HG02973 (cell line): Measurements from ENCODE around the gene SYT17.

ENCODE experiments used
- ATAC-seq: cut with Tn5 transposase; IDR thresholded peaks from one replicate; pipeline ENCODE4 v1.9.1; 2021; ENCODE audit warnings: moderate library complexity; ENCODE audit not compliant: unreplicated experiment

Gene SYT17

DNA sequence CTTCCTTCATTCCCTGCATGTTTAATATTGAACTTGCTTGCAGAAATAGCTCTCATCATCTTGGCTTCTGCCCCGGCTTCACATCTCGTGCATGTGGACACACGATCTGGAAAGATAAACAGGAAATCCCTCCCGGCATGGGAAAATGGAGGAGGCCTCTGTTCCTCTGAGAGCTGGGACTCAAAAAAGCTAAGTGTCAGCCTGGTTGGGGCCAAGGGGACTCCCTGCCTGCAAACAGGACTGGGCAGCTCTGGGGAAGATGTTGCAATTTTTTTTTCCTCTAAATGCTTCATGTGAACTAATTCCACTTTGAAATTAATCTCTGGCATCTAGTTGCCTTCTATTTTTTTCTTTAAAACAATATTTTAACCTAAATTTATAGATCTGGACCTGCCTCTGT, 29.4 kb upstream of the SYT17 start:
- no peak for ATAC-seq

DNA sequence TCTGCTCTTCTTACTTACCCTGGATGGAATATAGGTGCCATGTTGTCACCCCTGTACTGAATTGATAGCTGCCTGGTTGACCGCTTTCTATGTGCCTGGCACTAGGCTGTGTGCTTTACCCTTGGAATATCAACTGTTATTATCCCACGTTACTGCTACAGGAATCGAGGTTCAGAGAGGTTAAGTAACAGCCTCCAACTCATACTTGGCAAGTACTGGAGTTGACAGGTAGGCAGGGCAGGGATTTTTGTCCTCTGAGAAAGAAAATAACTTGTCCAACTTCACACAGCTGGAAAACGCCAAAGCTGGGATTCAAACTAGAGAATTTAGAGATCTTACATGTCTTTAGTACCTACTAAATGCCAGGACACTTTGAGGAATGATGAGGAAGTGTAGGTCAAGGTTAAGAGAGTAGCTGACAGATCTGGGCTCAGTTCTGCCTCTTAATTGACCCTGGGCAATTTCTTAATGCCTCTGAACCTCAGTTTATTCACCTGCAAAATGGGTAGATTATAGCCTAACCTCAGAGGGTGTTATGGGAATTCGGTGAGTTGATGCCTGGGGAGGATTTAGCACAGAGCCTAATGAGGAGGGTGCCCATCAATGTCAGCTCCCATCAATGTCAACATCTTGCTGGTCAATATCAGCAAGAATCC, 28.5 kb upstream of the SYT17 start:
- no peak for ATAC-seq

DNA sequence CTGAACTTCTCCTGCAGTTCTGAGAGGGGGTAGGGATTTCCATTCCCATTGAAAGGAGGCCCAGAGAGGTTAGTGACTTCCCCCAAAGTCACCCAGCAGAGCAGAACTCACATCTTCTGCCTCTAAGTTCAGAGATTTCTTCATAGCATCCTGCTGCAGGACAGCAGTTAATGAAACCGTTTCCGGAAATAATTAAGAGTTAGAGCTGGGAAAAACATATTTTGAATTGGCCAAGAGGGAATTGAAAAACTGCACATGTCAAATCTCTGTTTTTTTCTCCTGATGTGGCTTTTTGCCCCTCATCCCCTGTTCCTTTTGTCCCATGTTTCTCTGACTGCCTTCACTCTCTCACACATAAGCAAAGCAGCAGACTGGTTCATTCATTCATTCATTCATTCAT, 27.6 kb upstream of the SYT17 start:
- no peak for ATAC-seq

DNA sequence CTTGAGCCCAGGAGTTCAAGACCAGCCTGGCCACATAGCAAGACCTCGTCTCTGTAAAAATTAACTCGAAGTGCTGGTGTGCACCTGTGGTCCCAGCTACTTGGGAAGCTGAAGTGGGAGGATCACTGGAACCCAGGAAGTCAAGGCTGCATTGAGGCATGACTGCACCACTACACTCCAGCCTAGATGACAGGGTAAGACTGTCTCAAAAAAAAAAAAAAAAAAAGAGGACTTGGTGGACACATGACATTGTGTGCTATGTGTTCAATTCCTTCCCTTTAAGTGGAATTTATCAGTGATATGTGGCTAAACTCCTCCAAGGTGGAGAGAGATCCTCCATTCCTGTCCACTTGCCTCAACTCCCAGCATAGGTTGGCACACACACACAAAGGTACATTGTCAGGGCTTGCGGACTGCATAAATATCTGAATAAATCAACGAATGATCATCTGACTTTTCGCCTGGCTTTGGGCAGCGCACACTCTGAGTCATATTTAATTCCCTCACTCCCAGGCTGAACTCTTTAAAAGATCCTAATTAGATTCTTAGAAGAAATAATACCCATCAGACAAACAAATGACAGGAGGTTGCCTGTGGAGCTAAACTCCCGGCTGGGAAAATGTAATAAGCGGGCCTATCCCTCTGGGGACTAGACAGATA, 25.0 kb upstream of the SYT17 start:
- no peak for ATAC-seq

DNA sequence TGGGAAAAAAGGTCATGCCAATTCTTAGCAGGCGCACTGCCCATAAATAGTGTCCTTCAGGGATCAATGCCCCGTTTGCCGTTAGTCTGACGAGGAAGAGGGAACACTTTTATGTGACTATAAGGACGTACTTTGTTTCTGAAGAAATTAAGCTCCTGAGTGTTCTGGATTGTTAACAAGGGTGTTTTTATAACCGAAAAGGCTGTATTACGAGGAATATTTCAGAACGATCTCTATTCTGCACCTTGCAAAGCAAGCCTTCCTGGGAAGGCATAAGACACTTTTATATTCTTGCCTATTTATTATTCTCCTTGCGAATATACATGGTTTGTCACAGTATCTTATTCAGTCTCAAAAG, 24.5 kb upstream of the SYT17 start:
- ATAC-seq: no peak

DNA sequence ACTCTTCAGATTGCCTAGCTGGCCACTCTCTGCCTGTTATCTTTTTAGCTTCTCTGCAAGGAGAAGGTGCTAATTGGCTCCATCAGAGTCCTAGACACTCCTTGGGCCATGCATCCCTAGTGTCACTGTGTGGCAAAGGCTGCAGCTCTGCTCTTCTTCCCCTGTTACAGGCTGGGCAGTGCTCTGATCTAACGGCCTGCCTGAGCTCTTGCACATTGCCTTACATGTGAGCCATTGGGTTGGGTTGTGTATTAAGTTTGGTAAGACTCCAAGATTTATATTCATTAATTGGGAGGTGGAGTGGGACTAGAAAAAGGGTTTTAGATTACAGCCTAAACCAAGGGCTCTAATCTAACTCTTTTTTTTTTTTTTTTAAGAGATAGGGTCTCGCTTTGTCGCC, 23.0 kb upstream of the SYT17 start:
- ATAC-seq: no peak

DNA sequence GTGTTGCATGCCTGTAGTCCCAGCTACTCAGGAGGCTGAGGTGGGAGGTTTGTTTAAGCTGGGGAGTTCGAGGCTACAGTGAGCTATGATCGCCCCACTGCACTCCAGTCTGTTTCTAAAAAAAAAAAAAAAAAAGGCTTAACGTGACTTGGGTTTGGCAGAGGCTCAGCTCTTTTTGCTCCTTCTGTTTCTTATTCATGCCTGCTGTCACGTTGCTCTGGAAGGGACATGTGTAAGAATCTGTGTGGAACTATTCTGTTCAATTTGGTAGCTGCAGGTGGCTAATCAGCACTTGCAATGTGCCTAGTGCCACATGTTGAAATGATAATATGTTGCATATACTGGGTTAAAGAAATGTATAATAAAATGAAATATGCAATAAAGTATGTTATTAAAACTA, 20.9 kb upstream of the SYT17 start:
- ATAC-seq: no peak

DNA sequence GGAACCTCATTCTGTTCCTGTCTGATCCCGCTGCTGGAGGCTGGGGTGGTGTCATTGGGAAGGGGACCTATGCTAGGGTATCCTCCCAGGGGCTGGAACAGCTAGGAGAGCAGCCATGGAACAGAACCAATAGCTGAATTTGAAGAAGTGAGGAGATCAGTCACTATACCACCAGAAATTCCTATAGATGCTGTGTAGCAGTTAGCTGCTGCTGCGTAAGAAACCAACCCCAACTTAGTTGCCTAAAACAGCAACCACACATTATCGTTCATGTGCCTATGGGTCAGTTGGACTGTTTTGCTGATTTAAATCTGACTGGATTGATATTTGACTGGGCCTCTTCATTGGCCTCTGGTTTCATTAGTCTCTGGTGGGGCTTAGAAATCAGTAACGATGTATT, 20.4 kb upstream of the SYT17 start:
- no peak for ATAC-seq

DNA sequence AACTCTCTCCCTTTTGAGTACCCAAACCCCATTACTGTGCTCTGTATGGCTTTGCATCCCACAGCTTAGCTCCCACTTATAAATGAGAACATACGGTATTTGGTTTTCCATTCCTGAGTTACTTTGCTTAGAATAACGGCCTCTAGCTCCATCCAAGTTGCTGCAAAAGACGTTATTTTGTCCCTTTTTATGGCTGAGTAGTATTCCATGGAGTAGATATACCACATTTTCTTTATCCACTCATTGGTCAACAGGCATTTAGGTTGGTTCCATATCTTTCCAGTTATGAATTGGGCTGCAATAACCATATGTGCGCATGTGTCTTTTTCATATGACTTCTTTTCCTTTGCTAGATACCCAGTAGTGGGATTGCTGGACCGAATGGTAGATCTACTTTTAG, 19.9 kb upstream of the SYT17 start:
- ATAC-seq: no peak

DNA sequence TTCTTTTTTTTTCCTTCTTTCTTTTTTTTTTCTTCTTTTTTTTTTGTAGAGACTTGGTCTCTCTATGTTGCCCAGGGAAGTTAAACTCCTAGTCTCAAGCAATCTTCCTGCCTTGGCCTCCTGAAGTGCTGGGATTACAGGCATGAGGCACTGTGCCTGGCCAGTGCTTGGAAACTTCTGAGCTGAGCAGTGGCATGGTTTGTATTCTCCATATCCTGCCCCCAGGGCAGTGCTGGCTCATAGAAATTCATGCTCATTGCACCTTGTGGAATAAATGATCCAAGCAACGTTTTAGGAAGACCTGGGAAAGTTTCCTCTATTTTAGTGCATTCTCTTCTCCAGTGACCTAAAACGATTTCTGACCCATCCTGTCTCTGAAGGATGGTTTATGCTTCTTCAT, 16.7 kb upstream of the SYT17 start:
- ATAC-seq: no peak

DNA sequence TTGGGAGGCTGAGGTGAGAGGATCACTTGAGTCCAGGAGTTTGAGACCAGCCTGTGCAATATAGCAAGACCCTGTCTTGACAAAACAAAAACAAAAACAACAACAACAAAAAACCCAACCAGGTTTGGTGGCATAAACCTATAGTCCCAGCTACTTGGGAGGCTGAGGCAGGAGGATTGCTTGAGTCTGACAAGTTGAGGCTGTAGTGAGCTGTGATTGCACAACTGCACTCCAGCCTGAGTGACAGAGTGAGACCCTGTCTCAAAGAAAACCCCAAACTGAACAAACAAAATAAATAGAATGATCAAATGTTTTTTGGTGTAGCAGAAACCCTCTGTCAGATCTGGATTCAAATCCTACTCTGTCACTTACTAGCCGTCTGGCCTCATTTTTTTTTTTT, 16.0 kb upstream of the SYT17 start:
- ATAC-seq: no peak

DNA sequence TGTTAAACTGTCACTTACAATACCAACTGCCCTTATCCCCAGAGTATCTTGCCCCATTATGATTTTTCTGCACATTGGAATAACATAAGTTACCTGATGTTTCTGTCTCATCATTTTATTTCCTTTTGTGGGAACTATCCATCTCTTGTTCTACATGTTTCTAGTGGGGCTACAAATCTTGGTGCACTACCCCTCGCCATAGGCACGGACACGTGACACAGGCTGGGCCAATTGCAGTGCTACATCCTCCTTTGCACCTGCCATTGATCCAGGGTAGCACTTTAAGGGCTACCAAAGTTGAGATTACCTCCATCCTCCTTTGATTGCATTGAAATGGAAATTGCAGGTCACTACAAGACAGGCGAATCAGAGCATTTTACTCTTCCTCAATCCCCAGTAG, 14.2 kb upstream of the SYT17 start:
- no peak for ATAC-seq

DNA sequence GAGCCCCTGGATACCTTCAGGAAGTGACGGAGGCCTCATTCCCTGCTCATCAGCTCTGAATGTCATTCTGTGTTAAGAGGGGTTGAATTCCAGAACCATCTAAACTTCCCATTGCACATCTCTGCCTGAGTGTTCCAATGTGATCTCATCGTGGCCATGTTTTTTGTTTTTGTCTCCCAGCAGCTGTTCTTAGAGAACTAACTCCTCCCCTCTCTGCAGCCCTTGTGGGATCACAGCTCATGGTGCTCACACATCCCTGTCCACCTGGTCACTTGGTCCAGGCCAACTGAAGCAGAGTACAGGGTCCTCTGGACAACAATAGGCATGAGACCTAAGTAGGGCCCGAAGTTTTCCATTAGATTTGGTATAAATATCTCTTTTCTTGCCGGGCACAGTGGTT, 6.0 kb upstream of the SYT17 start:
- no peak for ATAC-seq

DNA sequence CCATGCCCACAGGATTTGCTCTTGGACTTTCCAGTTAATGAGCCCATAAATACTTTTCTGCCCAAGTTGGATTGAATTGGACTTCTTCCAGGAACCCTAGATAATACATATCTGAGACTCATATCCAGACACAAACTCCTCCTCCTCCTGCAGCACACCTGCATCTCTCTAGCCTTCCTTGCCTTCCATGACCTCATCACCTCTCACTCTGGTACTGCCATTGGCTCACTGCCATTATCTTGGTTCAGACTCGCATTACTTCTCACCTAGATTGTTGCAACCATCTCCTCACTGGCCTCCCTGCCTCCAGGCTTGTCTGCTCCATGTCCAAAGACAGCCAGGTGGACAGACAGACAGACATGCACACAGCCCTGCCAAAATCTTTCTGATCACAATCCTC, 4.8 kb upstream of the SYT17 start:
- no peak for ATAC-seq

DNA sequence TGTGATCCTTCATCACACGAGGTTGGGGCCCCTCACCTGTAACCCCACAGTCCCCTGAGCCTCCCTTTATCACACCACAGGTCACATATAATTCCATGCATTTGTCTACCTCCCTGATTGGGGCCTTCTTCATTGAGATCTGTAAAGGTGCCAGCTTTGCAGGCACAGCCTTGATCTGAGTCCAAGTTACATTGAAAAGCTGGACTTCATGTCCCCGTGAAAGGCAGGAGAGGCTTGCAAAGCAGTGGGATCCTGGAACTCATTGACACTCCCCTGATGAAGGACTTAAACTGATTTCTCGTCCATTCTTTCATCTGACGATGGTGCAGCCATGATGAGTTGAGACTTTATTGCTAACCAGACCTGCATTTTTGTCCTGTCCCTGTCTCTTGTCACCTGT, 3.8 kb upstream of the SYT17 start:
- no peak for ATAC-seq

DNA sequence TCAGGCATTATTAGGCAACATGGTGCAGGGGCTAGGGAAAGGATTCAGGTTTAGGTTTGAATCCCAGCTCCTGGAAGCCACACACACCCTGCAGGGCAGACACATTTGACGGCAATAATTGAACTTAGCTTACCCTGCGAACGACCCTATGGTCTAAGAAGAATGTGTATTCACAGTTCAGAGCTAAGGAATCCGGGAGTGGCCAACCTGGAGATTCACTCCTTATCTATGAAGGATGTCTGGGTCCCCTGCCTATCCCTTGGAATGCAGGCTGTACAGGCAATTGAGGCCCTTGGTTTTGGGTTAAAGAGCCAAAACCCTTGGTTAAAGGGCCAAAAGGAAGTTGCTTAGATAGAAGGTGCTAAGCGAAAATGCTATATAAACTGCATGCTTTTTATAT, 2.9 kb upstream of the SYT17 start:
- no peak for ATAC-seq

DNA sequence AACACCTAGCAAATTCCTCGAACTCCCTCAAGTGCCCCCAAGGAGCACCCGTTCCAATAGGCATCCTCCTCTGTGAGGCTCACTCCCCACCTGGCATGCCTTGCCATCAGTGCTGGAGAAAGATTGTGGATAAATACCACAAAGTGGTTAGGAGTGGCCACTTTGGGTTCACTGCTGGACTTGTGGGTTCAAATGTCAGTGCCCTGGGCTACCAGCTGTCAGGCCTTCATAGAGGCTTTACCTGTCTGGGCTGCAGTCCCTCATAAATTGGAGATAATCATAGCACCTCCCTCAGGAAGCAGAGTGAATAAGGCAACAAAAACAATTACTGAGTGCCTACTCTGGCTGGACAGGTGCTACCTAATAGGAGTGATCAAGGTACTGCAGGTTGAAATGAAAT, 1.5 kb upstream of the SYT17 start:
- ATAC-seq: no peak

DNA sequence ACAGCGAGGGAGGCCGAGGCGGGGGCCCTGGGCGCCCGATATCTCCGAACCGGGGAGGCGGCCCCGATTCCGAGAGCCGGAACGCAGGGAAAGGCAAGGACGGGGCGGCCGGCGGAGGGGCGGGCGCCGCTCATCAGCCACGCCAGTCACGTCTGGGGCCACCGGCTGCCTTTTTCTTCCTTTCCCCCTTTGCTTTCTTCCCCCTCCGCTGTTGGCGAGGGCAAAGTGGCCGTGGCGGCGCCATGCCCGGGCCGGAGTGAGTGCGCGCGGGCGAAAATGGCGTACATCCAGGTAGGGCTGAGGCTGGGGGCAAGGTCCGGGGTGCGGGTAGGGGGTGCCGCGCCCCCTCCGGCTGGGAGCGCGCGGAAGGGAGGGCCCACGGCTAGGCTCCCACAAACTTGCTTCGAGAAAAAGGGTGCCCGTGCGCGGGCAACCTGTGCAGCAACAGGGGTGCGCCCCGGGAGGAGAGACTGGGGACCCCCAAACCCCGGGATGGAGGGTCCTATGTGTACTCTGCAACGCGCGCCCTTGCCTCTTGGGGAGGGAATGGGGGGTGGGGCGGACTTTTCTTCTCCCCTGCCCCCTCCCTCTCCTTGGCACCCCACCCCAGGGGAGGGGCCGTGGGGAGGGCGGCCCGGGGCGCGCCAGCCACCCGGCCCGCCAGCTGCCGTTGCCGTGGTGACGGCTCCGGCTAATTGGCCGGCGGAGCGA, 486 bp downstream of the SYT17 start:
- no peak for ATAC-seq

DNA sequence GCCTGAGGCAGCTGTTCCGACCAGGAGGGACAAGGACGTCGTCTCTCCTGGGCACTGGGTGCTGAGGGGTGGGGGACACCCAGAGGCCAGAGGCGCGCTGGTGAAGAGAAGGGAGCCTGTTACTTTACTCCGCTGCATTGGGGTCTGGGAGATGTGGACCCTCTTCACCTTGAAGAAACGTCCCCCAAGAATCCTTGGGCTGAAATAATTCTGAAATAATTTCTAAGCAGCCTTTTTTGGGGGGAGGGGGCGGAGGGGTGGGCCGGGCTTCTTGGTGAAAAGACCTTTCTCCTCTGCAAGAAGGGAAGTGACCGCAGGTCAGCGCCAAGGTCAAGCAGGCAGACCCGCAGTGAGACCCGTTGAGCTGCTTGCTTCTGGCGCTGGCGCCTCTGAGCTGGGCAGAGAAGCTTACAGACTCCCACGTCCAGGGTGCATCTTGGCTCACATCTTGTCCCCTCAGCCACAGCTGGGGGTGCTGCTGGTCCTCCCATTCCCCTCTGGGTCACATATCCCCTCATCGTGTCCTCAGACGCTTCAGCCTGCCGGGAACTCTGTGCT, 1.1 kb downstream of the SYT17 start:
- ATAC-seq: no peak

DNA sequence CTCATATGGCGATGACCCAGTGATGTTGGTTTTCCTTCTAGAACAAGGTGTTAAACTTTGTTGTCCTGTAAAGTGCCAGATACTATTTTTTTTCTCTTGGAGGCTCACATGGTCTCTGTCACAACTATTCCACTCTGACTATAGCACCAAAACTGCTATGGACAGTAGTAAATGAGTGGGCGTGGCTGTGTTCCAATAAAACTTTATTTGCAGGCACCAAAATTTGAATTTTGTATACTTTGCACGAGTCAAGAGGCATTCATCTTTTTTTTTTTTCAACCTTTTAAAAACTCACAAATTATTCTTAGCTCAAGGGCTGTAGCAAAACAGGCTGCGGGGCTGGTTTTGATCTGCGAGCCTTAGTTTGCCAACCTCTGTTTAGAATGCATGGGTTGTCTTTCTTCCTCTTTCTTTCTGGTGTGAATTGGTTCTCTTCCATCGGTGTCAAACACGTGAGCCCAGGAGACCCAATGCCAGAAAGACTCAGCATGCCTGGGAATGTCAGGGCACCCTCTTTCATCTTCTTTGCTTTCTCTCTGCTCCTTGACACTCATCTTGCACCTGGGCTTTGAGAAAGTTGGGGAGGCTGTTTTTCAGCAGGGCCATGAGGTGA, 2.1 kb downstream of the SYT17 start:
- no peak for ATAC-seq

DNA sequence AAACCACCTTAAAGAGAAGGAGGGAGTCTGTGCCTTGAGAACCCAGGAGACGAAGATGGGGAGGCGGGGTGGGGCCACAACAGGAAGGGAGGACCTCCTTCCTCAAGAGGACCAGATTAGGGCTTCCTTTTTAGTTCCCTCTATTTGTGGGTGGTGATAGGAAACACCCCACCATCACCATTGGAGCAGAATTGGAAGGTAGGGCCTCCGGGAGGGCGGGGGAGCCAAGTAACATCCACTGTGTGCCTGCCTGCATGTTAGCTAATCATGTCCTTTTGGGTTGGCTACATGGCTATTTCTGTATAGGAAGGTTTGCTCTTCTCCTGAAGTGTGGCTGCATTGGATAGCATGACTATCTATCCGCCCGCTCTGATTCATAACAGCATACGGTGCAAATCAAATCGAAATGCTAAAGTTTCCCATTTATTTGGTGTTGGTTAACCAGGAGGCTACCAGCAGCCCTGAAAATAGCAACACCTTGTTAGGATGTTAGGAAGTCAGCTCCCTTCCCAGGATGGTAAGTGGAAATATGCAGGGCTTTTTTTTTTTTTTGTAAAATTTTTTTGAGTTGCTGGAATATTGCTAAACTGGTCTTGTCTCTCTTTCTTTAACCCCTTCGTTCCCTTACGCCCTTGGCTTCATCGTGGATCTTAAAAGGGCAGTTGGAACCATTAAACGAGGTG, 4.2 kb downstream of the SYT17 start:
- ATAC-seq: no peak
